Posterior cingulate gyrus (tissue), 11 donors: ENCODE results near the gene POLE.

Experiments
- DNase-seq, 10 donors: peaks; one replicate each; pipeline versions ENCODE4 v3.0.0 to v3.0.0-alpha.2; 2020 to 2021; ENCODE audit warnings: mixed read lengths in 3 of 10
- intact Hi-C: fragments of 100-400 bp; cut with DNase I; formaldehyde crosslinking; loops from one replicate; pipeline ENCODE4 v1.15.1; 2023

POLE gene

GRCh38 chr12:132658149-132658894 lies 28.8 kb downstream of the POLE start:
- intact Hi-C loops: no loop called here
- peak in 1 of 10 donors; percentile 26 for DNase-seq

- DNase-seq: peak in 2 of 10 donors; percentile 38 to 55
- intact Hi-C loops: no loop called here
These were observed 30.0 kb downstream of the POLE start for GRCh38 chr12:132657004-132657727.

DNA sequence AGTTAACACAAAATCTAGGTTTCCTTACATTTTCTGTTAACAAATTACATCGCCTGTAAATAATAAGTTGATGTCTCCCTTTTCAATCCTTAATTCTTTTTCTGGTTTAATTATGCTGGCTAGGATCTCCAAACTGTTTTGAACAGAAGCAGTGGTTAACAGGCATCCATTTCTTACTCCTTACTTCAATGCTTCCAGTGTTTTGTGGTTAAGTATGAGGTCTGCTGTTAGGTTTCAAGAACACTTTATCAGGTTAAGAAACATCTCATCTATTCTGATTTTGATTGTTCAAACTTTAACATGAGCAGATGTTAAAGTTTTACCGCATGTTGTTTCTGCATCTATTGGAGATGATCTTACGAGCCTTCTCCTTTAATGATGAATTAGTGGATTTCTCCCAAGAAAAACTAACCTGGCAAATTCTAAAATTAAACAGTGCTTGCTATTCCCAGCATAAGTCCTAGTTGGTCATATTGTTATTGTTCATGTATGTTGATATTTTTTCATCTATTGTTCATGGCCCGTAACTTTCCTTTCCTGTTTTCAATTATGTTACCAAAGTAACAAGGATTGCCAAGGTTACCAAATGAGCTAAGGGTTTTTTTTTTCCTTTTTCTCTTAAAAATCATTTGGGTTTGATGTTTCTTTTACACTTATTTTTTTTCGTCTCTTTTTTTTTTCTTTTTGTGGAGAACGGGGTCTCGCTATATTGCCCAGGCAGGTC lies 33.4 kb downstream of the POLE start:
- DNase-seq: no peak
- intact Hi-C loops: no loop called here

DNA sequence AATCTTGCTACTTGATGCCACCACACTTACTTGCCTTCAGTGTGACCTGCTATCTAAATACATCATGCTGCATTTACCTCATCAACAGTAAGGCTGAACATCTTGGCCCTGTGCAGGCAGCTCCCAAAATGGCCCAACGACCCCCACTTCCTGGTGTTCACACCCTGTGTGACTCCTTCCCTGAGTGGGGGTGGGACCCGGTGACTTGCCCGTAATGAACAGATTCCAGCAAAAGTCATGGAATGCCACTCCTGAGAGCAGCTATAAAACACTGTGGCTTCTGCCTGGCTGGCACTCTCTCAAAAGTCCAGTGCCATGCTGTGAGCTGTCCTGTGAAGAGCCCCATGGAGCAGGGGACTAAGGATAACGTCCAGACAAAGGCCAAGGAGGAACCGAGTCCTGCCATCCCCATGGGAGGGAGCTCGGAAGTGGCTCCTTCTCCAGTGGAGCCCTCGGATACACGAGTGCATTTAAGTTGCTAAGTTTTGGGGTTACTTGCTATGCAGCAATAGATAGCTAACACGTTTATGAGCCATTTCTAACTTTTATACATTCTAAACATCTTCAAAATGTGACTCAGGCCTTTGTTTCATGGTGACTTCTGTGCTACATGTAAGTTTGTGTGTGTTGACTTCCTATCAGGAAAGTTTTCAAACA lies 35.6 kb downstream of the POLE start:
- intact Hi-C loops: no loop called here
- peak in 3 of 10 donors; percentile 11 to 56 (median 39) for DNase-seq

DNA sequence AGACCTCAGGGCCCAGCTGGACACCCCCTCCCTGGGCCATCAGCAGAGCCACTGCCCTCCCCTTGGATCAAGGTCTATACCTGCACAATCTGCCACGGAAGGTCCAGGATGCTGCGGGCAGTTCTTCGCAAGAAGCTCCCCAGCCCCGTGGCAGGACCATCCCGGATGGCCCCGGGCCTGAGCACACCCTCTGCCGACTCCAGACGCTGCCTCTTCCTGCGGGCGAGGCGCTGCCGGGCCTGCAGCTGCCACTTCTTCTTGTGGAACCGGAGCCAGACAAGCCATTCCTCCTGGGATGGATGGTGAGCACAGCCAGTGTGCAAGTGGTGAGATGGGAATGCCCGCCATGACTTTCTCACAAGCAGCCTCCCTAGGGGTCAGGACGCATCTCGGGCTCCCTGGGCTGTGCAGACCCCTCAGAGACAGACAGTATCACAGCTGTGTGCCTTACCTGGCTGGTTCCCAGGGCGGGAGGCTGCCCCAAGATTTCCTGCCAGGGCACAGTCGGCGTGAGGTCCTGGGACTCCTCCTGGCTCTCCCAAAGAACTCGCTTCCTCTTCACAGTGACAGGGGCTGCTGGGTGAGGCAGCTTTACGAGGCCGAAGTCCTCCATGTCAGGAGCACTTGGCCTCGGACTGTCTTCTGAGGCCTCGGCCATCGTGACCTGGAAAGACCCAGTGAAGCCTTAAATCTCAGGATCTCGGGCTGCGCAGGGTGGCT lies 37.8 kb downstream of the POLE start:
- DNase-seq: peak in 3 of 10 donors; percentile 43 to 80 (median 76)
- intact Hi-C loops: no loop called here

GRCh38 chr12:132648616-132649225 lies 38.4 kb downstream of the POLE start:
- peak in 3 of 10 donors; percentile 33 to 77 (median 61) for DNase-seq

GRCh38 chr12:132647858-132648257 lies 39.3 kb downstream of the POLE start:
- intact Hi-C loops: no loop called here
- peak in 3 of 10 donors; percentile 5 to 20 (median 8) for DNase-seq

More at GRCh38 chr12:132648616-132649225, 38.4 kb downstream of the POLE start:
- intact Hi-C loops: no loop called here

GRCh38 chr12:132646850-132647249 lies 40.3 kb downstream of the POLE start:
- DNase-seq: peak in 2 of 10 donors; percentile 3 to 7

DNA sequence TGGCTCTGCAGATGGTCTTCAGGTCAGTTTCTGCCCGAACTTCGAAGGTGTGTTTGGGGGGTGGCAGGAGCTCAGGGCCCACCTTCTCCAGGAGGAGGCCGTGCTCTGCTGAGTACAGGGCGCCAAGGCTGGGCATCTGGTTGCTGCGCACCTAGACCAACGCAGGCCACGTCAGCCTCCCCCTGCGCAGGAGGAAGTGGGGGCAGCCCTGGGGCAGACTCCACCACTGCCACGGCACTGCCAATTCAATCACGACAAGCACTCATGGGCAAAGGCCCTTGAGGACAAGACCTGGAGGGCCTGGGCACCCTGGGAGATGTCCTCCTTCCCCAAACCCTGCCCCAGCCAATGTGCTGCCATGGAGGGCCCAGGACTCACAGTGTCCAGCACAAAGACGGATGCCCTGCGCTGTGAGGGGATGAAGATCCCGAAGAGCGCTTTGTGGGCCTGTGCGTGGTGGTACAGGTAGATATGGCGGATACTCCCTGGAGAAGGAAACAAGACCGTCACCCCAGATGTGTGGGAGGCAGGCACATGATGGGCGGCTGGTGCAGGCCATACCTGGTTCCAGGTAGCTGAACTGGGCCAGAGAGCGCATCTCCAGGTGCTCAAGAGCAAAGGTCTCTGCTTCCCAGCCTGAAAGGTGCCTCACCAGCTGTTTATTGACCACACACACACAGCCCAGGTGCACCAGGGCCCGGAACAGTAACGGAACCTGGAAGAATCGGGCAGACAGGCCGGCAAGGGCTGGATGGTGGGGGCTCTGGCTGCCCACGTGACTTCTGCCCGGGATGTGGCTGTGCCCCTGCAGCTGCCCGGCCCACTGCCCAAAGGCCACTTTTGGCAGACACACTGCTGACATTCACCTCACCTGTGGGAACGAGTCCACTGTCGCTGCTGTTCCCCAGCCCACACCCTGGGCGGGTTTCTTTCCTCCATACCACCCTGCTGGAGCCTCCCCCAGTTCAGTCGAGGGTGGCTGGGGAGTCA lies 44.0 kb downstream of the POLE start:
- peak in 3 of 10 donors; percentile 45 to 80 (median 75) for DNase-seq
- intact Hi-C loops: no loop called here

More at GRCh38 chr12:132646850-132647249, 40.3 kb downstream of the POLE start:
- intact Hi-C loops: no loop called here

DNA sequence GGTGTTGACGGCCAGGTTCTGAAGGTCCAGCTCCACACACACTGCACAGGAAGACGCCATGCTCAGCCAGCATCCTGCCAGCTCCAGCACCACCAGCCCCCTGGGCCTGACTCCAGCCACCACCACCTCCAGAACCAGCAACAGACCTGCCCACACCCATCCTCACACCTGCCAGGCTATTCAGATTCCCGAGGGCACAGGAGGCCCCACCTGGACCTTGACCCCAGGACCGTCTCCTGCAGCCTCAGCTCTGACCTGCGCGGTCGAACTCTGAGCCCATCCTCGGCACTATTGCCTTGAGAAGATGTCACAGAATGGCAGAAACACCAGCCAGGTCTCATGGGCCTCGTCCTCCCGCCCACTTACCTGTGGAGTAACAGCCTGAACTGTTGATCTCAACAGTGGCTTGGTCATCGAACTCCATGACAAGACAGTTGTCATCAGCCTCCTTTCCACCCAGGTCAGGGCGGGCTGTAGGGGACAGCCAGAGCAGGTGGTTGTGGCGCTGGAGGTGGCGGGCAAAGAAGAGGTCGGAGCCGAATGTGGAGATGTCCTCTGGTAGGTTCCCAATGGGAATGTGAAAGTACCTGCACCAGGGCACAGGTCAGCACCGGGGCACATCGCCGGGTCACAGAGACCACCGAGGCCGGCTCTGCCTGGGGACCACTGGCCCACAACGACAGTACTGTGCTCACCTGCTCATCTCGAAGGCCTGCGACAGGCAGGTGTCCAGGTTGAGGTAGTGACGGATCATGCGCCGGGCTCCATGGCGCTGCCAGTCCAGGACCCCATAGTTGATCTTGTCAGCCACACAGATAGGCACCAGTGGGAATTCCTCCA lies 45.1 kb downstream of the POLE start:
- intact Hi-C loops: no loop called here

GRCh38 chr12:132640936-132641335 lies 46.2 kb downstream of the POLE start:
- DNase-seq: peak in 3 of 10 donors; percentile 10 to 62 (median 52)
- intact Hi-C loops: no loop called here

More for the DNA sequence above, 45.1 kb downstream of the POLE start:
- DNase-seq: peak in 3 of 10 donors; percentile 62 to 71 (median 69)

GRCh38 chr12:132639956-132640520 lies 47.1 kb downstream of the POLE start:
- intact Hi-C loops: no loop called here
- DNase-seq: peak in 3 of 10 donors; percentile 30 to 69 (median 37)

DNA sequence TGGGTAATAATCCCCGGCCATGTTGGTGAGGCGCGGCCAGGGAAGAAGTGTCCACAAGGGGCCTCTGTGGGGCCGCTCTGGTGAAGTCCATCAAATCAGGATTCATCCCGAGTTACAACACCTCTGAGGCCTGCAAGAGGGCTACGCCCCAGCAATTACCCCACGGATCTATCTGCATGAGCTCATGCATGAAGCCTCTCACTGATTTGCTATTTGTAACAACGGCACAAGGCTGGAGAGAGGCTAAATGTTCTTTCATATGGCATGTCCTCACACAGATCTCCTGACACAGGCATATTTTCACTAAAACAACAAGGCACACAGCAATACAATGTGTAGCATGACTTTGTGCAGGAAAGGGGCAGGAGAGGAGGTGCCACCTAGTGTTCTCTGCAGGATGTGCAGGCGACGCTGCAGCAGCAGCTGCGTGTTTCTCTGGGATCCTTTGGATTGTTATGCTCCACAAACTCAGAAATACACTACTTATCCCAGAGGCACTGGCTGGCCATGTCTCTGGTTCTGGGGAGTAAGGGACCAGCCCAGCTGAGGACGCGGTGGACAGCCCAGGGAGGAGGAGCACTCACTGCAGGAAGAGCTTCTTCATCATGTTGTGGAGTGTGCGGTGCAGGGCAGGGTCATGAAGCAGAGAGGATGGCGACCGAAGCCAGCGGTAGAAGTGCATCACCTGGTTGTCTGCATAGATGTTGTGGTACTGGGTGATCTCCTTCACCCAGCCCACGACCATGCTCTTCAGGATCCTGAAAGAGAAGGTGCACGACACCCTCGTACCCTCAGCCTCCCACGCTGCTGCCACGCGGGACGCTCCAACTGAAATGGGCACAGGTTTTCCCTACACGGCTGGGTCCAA lies 48.4 kb downstream of the POLE start:
- DNase-seq: peak in 6 of 10 donors; percentile 29 to 92 (median 60)
- intact Hi-C loops: no loop called here

GRCh38 chr12:132637811-132638210 lies 49.3 kb downstream of the POLE start:
- intact Hi-C loops: no loop called here
- peak in 3 of 10 donors; percentile 23 to 63 (median 52) for DNase-seq

DNA sequence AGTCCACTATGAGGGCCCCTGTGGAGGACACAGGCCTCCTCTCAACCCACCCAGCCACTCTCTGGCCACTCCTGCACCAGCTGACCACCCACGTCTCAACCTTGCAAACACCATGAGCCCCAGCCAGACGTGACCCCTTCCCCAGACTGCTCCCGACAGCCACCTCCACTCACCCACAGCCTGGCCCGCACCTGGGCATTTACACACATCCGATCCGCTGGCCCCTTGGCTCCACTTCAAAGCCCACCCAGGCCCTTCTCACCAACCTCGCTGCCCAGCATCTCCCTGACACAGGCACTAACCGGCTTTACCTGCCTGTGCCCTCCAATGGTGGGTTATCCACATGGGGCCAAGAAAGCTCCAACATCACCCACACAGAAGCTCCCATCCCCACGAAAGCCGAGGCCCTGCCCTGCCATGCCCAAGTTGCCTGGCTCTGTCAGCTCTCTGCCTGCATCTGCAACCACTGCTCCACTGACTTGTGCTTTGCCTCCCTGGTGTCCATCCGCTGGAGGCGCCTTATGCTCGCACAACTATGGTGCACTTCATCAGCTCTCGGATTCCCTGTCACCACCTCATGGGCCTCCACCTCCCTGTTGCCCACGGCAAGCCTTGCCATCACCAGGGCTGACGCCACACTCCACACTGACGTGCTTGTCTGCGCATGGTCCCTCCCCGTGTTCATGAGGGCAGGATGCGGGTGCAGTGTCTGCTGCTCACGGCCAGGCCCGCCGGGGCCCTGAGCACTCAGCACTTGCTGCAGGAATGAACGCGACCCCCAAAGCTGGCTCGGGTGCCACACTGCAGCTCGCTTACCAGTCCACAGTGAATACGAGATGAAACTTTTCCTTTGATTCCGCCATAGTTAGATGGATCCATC lies 51.8 kb downstream of the POLE start:
- intact Hi-C loops: no loop called here
- DNase-seq: peak in 3 of 10 donors; percentile 51 to 74 (median 63)
